Hippocampal formation (tissue), 2 donors: Measurements from ENCODE around the gene TNNT3.
"Not testable (repeated sequence)": the region's sequence is repeated elsewhere in the genome, so short reads cannot be mapped to it uniquely, and the experiment has no call there.

Experiments
- DNase-seq, 2 donors: peaks; one replicate each; lab custom pipeline; 2025; lab: John Stamatoyannopoulos, UW

TNNT3 gene

GRCh38 chr11:1919391-1920127 lies at the start of gene TNNT3:
TNNT3 (plus strand) TSS chr11:1919703; CDS start chr11:1922875, 3,172 bp downstream.
- DNase-seq, result no peak

GRCh38 chr11:1870326-1870696 lies 49.2 kb upstream of the TNNT3 start:
- DNase-seq, result no peak

GRCh38 chr11:1870721-1871466 lies 48.6 kb upstream of the TNNT3 start:
- DNase-seq, result no peak

- DNase-seq, result no peak
Observed at GRCh38 chr11:1871531-1871930, 48.0 kb upstream of the TNNT3 start.

GRCh38 chr11:1872267-1872985 lies 47.1 kb upstream of the TNNT3 start:
- DNase-seq, result no peak

GRCh38 chr11:1873048-1873812 lies 46.3 kb upstream of the TNNT3 start:
- no peak for DNase-seq

GRCh38 chr11:1873813-1874150 lies 45.7 kb upstream of the TNNT3 start:
- not testable (repeated sequence) for DNase-seq

GRCh38 chr11:1874441-1875092 lies 44.9 kb upstream of the TNNT3 start:
- DNase-seq, result not testable (repeated sequence)

- no peak for DNase-seq
Observed at GRCh38 chr11:1875093-1875850, 44.2 kb upstream of the TNNT3 start.

GRCh38 chr11:1875851-1876301 lies 43.6 kb upstream of the TNNT3 start:
- DNase-seq, result not testable (repeated sequence)

- no peak for DNase-seq
Observed at GRCh38 chr11:1876361-1877063, 43.0 kb upstream of the TNNT3 start.

- no peak for DNase-seq
Observed at GRCh38 chr11:1877211-1878136, 42.0 kb upstream of the TNNT3 start.

GRCh38 chr11:1878137-1879031 lies 41.1 kb upstream of the TNNT3 start:
- DNase-seq, result no peak

GRCh38 chr11:1879342-1879940 lies 40.1 kb upstream of the TNNT3 start:
- DNase-seq, result no peak

- no peak for DNase-seq
Observed at GRCh38 chr11:1879941-1880720, 39.4 kb upstream of the TNNT3 start.

- DNase-seq, result no peak
Observed at GRCh38 chr11:1880746-1881441, 38.6 kb upstream of the TNNT3 start.
